ENCODE results near the gene ANK3.

DNA sequence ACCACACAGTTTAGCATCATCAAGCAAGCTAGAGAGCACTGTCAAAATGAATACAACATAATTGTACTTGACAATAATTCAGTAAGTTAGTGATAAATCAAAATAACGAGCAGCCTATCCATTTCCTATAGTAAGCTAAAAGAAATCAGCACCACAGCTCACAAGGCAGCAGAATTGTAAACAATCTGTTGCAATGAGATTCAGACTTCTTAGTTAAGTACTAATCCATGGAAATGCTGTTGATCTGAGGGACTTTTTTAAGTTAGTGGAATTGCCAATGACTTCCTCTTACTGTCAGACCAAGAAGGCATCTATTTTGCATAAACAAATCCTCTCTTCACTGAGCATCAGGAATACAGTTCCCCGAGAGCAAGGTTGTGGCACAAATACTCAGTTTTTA, 346.8 kb downstream of the ANK3 start:
- TF ChIP-seq, protein P1, sequence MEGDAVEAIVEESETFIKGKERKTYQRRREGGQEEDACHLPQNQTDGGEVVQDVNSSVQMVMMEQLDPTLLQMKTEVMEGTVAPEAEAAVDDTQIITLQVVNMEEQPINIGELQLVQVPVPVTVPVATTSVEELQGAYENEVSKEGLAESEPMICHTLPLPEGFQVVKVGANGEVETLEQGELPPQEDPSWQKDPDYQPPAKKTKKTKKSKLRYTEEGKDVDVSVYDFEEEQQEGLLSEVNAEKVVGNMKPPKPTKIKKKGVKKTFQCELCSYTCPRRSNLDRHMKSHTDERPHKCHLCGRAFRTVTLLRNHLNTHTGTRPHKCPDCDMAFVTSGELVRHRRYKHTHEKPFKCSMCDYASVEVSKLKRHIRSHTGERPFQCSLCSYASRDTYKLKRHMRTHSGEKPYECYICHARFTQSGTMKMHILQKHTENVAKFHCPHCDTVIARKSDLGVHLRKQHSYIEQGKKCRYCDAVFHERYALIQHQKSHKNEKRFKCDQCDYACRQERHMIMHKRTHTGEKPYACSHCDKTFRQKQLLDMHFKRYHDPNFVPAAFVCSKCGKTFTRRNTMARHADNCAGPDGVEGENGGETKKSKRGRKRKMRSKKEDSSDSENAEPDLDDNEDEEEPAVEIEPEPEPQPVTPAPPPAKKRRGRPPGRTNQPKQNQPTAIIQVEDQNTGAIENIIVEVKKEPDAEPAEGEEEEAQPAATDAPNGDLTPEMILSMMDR (IDR thresholded peaks at IDR 0.05), result no peak
- TF ChIP-seq POLR2A (IDR thresholded peaks at IDR 0.05), result no peak
